Measurements from ENCODE around the gene MRPS27.

Gene MRPS27

DNA sequence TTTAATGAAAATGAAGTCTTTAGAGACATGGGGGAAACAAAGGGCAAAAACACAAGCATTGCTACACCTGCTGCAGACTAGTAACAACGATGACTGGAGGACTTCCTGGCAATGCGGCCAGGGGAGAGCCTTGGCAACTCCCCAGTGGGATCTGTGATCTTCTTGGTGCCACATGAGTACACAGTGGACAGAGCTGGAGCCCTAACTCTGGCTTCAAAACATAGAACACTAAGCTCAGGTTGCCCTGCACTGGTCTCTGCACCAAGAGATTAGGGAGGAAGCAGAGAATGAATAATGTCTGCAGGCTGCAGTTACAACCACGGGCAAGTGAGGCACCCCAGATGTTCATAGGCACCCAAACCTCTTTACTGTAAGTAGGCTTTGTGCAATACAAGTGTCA lies 91.1 kb downstream of the MRPS27 start:
- DNase-seq, result no peak

GRCh38 chr5:72226950-72227349 lies 93.1 kb downstream of the MRPS27 start:
- DNase-seq, result no peak

DNA sequence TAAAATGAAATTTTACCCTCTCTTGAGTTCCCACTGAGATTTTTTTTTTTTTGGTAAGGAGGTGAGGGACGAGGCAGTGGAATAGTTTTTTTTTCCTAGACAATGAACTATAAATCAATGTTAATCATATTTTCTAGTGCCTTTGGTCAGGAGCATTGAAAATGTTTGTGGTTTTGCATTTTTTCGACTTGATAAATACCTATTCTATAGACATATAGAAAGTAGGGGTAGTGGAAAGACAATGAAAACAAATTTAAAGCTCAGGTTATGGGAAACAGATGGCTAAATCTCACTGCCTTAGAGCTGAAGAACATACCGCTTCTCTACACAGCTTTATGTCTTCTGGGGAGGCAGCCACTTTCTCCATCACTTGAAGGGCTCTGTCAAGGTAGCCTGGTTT lies 94.3 kb downstream of the MRPS27 start:
- DNase-seq, result no peak

- DNase-seq, result no peak
Observed at GRCh38 chr5:72224946-72225463, 95.0 kb downstream of the MRPS27 start.

DNA sequence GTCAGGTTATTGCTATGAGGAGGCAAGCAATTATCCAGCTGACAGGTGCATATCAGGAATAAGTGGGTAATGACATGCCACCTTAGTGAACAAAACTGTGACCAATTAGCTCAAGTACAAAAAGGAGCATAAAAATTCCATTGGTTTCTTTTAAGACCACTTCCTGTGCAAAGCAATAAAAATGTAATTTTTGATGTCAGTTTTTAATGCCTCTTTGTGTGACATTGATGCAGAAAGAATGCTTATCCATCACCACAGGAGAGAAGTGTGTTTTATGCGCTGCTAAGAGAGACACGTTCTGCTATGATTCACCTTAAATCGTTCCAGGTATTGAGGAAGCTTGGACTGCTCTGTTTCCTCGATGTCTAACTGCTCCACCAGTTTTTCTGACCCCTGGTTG lies 96.7 kb downstream of the MRPS27 start:
- DNase-seq, result no peak

GRCh38 chr5:72222521-72222920 lies 97.5 kb downstream of the MRPS27 start:
- no peak for DNase-seq

- no peak for DNase-seq
Observed at GRCh38 chr5:72221541-72221940, 98.5 kb downstream of the MRPS27 start.

- DNase-seq, result no peak
Observed at GRCh38 chr5:72221099-72221498, 98.9 kb downstream of the MRPS27 start.

DNA sequence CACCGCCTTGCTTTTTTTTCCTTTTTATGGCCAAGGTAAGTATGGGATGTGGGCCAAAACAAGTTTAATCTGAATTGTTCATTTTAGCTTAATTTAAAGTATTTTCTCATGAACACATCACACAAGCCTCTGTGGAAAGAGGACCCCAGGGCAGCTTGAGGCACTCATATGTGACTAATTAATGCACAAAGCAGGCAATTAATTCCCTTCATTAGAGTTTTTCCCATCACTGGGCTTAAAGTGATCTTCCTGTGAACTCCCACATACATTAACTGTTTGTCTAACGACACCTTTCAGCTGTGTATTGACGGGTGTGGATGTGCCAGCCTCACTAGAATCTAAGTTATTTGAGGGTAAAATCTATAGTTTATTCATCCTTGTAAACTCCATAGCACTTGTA lies 103.3 kb downstream of the MRPS27 start:
- DNase-seq, result no peak

GRCh38 chr5:72214168-72214567 lies 105.9 kb downstream of the MRPS27 start:
- no peak for DNase-seq

- no peak for DNase-seq
Observed at GRCh38 chr5:72213482-72213881, 106.6 kb downstream of the MRPS27 start.

DNA sequence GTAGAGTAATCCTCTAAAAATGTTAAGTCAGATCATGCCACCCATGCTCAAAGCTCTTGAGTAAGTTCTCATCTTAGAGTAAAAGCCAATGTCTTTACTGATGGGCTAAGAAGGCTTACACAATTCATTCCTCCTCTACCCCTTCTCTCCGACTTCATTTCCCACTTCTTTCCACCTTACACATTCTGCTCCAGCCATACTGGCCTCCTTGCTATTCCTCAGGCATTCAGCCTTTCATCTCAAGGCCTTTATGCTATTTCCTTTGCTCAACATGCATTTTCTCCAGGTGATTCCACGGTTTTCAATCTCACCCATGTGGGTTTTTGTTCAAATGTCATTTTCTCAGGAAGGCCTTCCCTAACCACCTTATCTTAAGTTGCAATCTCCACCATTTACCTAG lies 107.9 kb downstream of the MRPS27 start:
- no peak for DNase-seq

DNA sequence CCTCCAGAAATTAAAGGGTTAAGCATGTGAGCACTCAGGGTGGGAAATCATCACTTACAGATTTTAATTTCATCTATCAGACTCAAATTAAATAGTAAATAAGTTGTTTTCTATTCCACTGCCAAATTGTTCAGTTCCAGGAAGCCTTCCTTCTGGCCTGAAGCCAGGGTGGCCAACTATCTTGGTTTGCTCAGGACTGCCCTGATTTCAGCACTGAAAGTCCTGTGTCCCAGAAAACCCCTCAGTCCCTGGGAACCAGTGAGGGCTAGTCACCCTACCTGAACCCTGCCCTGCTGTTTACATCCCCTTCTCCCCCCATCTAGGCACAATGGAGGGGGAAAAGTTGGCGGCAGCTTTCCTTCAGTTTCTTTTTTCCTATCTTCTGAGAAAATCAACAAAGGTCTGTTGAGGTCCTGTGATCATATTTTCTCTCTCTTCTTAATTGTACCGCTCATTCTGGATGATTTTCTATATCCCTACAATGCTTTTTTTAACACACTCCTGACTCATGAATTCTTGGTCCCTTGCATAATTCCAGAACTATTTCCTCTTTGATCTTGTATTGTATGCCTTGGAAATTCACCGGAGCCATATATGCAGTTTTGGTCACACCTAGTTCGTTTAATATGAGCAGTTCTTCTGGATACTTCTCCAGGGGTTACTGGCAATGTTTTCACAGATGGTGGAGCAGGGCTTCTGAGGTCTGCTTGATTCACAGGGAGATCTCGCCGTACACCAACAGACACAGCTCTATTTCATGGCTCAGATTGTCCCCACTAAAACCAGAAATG lies 109.0 kb downstream of the MRPS27 start:
- peak; percentile 26 for DNase-seq

GRCh38 chr5:72209147-72210115 lies 110.6 kb downstream of the MRPS27 start:
- peak; percentile 64 for DNase-seq

- DNase-seq, result no peak
Observed at GRCh38 chr5:72208324-72208926, 111.6 kb downstream of the MRPS27 start.

- DNase-seq, result no peak
Observed at GRCh38 chr5:72206994-72207393, 113.0 kb downstream of the MRPS27 start.

DNA sequence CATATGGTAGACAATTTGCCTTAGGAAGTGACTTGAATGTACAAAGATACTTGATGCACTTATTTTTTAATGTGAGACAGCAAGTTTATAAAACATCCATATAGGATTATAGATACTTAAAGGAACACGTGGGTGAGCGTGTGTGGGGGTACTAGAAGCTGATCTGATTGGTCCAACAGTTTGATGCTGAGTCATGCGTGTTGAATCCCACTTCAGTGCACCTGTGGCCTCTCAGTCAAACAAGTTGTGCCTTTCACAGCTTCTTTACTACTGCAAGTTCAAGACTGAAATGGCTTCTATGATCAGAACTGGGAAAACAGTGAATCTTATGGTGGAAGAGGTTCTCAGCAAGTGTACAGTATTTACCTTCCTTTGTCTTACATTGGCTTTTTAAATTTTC lies 113.9 kb downstream of the MRPS27 start:
- no peak for DNase-seq

GRCh38 chr5:72205431-72206009 lies 114.5 kb downstream of the MRPS27 start:
- no peak for DNase-seq

GRCh38 chr5:72204946-72205345 lies 115.1 kb downstream of the MRPS27 start:
- DNase-seq, result no peak

- DNase-seq, result no peak
Observed at GRCh38 chr5:72203251-72203845, 116.7 kb downstream of the MRPS27 start.

DNA sequence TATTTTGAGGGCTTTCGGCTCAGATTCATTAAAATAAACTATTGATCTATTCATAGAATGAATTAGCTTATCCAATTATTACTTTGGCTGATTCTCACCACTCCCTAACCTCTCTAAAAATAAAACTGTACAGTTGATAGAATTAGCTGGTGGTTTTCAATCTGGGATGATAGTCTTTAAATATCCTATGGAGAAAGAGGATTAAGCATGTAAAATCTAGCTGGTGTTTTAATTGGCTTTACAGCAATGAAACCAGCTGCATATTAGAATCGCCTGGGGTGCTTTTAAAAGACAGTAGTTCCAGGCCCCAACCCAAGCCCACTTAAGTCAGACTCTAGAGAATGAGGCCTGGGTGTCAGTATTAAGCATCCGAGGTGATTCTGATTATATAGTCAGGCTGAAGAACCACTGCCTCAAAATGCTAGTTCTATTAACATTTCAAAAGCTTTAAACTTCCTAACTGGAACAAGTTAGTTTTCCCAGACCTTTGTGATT lies 117.7 kb downstream of the MRPS27 start:
- no peak for DNase-seq

DNA sequence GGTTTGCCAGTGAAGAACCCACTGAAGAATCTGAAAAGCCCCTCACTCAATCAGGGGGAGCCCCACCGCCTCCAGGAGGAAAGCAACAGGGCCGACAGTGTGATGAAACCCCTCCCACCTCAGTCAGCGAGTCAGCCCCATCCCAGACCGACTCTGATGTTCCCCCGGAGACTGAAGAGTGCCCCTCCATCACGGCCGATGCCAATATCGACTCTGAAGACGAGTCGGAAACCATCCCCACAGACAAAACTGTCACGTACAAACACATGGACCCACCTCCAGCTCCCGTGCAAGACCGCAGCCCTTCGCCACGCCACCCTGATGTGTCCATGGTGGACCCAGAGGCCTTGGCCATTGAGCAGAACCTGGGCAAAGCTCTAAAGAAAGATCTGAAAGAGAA lies 120.4 kb downstream of the MRPS27 start:
- DNase-seq, result no peak

All from DMS 273 treated with DMSO at 0.1 percent for 48 hours (cell line).